Measurements from ENCODE around the gene MAP4.

- TF ChIP-seq GATA3 (IDR thresholded peaks at IDR 0.05; ENCODE audit: low read depth, low read length) (no peak), GATA2 (IDR thresholded peaks at IDR 0.05; ENCODE audit: low read depth, low read length) (no peak)
Measured at GRCh38 chr3:47884603-47885002, 131.6 kb downstream of the MAP4 start.
